Cardiac muscle cell (in vitro differentiated cells and primary cell): ENCODE results near the gene TMEM213. TPM values are rescaled to one million over a fixed set of nuclear protein-coding genes. Genes with fewer than 3 reads are reported as not detected.
"Not testable (repeated sequence)": the region's sequence is repeated elsewhere in the genome, so short reads cannot be mapped to it uniquely, and the experiment has no call there.

Experiments
- DNase-seq, 2 donors: peaks; one replicate each; pipeline versions ENCODE4 v3.0.0 to v3.0.0-alpha.2; 2010 to 2017; ENCODE audit warnings: low read depth in 1 of 2, low spot score in 1 of 2
- H3K27ac ChIP-seq: fragments of 200-600 bp; sonication (generic); 2 replicates; pipeline ENCODE4 v1.5.1; 2016
- H3K27me3 ChIP-seq: fragments of 200-600 bp; sonication (generic); 2 replicates; pipeline ENCODE4 v1.6.0; 2016; ENCODE audit warnings: control low read depth
- H3K36me3 ChIP-seq: fragments of 200-600 bp; sonication (generic); 2 replicates; pipeline ENCODE4 v1.5.1; 2016; ENCODE audit warnings: control low read depth
- H3K4me1 ChIP-seq: fragments of 200-600 bp; sonication (generic); 2 replicates; pipeline ENCODE4 v1.8.1; 2017; ENCODE audit warnings: low read depth, mild to moderate bottlenecking, mixed run types
- H3K4me3 ChIP-seq: fragments of 200-600 bp; sonication (generic); 2 replicates; pipeline ENCODE4 v1.5.1; 2016; ENCODE audit warnings: mild to moderate bottlenecking
- H3K9me3 ChIP-seq: fragments of 200-600 bp; sonication (generic); 2 replicates; pipeline ENCODE4 v1.5.1; 2017; ENCODE audit warnings: low read depth, mild to moderate bottlenecking, control low read depth
- CTCF ChIP-seq: IDR thresholded peaks from 2 replicates; pipeline ENCODE4 v1.5.1; 2012; ENCODE audit warnings: low read depth, mild to moderate bottlenecking, low read length
- polyA plus RNA-seq: library from polyadenylated mRNA; unstranded; fragments of >200 nt; fragmentation: Nextera tagmentation; extraction: Ambion mirVana; gene quantifications from 2 replicates; pipeline ENCODE4 v1.2.1, GENCODE V29; 2016
- total RNA-seq: library from RNA; depleted of rRNA; stranded (reverse); fragments of >200 nt; gene quantifications from 2 replicates; pipeline ENCODE4 v1.2.3, GENCODE V29; 2016

TMEM213 gene
- total and polyA plus RNA-seq, 2 experiments from 2014 or later: not detected

- no peak overlapping the region for H3K4me3 ChIP-seq
- TF ChIP-seq CTCF: no peak
- H3K27ac ChIP-seq: no peak overlapping the region
- H3K9me3 ChIP-seq: no peaks in the 10 kb centered on the region
- H3K4me1 ChIP-seq: no peaks in the 10 kb centered on the region
- no peak for DNase-seq
- H3K27me3 ChIP-seq: no peaks in the 10 kb centered on the region
- H3K36me3 ChIP-seq: no peaks in the 10 kb centered on the region
These were observed 11.6 kb downstream of the TMEM213 start for GRCh38 chr7:138809346-138809745.

- DNase-seq, H3K4me1 ChIP-seq, H3K27me3 ChIP-seq, H3K4me3 ChIP-seq, H3K36me3 ChIP-seq, H3K9me3 ChIP-seq, H3K27ac ChIP-seq: not testable (repeated sequence)
These were observed 13.5 kb downstream of the TMEM213 start for GRCh38 chr7:138811327-138811726.

- no peak for TF ChIP-seq CTCF
- Histone ChIP-seq H3K4me1 (no peaks in the 10 kb centered on the region), H3K36me3 (no peaks in the 10 kb centered on the region), H3K27me3 (no peaks in the 10 kb centered on the region), H3K27ac (no peak overlapping the region), H3K9me3 (no peaks in the 10 kb centered on the region), H3K4me3 (no peak overlapping the region)
- DNase-seq: no peak
These were observed 16.2 kb downstream of the TMEM213 start for GRCh38 chr7:138813945-138814344.

- no peak for TF ChIP-seq CTCF
- Histone ChIP-seq H3K4me1 (no peaks in the 10 kb centered on the region), H3K36me3 (no peaks in the 10 kb centered on the region), H3K4me3 (no peak overlapping the region), H3K9me3 (no peaks in the 10 kb centered on the region), H3K27ac (no peak overlapping the region), H3K27me3 (no peaks in the 10 kb centered on the region)
- DNase-seq: peak in 1 of 2 donors; percentile 5
These were observed 17.1 kb downstream of the TMEM213 start for GRCh38 chr7:138814816-138815332.

- Histone ChIP-seq H3K4me1 (no peaks in the 10 kb centered on the region), H3K9me3 (no peaks in the 10 kb centered on the region), H3K27me3 (no peaks in the 10 kb centered on the region), H3K36me3 (no peaks in the 10 kb centered on the region), H3K4me3 (no peak overlapping the region), H3K27ac (no peak overlapping the region)
- DNase-seq: no peak
- no peak for TF ChIP-seq CTCF
These were observed 18.9 kb downstream of the TMEM213 start for GRCh38 chr7:138816650-138817049.

- no peaks in the 10 kb centered on the region for H3K4me1 ChIP-seq
- H3K9me3 ChIP-seq: no peaks in the 10 kb centered on the region
- no peaks in the 10 kb centered on the region for H3K36me3 ChIP-seq
- no peak for TF ChIP-seq CTCF
- no peak for DNase-seq
- H3K27ac ChIP-seq: no peak overlapping the region
- H3K27me3 ChIP-seq: no peaks in the 10 kb centered on the region
- H3K4me3 ChIP-seq: no peak overlapping the region
These were observed 21.8 kb downstream of the TMEM213 start for GRCh38 chr7:138819625-138820024.
